NCI-H146 treated with DMSO at 0.1 percent for 48 hours (cell line): ENCODE data around the gene GSG1.
A peak's percentile ranks its signal among the peaks of the same experiment; 100 is the strongest.
"Not testable (repeated sequence)": the region's sequence is repeated elsewhere in the genome, so short reads cannot be mapped to it uniquely, and the experiment has no call there.

Experiments used
- DNase-seq: peaks from one replicate; lab custom pipeline; 2025; ENCODE audit not compliant: unreplicated experiment; lab: John Stamatoyannopoulos, UW

Gene GSG1

DNA sequence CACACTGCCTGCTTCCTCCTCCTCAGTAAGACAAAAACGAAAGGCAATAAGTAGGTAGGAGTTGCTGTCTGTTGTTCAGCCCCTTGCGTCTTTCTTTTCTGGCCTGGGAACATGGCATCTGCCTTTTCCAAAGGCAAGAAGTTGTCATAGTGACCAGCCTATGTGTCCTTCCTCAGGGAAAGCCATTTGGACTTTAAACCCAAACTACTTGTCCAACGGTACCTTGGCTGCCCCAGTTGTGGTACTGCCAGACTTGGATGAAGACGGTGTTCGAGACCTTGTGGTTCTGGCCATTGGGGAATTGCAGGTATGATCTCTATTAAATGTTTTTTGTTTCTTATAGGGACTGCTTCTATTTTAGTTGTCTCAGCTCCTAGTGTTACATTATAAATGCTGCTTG, 40.8 kb downstream of the GSG1 start:
- DNase-seq: no peak

DNA sequence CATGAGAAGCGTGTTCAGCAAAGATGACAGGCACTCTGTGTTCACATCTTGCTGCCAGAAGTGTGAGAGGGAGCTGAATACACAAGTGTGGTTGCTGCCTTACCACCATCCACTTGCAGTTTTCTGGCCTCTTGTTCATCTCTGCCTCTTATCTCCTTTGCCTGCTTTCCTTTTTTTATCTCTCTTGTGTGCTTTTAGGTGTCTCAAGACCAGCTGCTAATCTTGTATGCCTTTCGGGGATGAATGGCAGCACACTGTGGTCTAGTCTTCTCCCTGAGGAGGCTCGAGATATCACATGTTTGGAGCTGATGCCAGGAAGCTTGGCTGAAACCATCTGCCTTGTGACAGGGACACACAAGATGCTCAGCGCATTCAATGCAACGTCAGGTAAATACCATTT, 42.1 kb downstream of the GSG1 start:
- no peak for DNase-seq

DNA sequence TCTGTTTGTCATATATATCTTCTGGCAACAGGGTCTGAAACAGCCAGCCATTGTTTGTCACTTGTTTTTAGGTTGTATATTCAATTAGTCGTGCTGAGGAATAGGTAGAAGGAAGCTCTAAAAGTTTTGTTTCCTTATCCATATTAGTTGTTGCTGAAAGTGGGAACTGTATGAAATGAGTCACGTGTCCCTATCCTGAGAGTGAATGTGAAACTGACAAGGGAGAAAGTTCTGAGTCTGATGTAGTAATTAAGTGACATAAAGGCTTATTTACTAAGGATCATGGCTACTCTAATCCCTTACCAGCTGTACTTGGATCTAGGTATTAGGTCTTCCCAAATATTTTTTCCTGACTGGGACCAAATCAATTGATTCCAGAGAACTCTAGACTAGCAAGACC, 42.9 kb downstream of the GSG1 start:
- no peak for DNase-seq

DNA sequence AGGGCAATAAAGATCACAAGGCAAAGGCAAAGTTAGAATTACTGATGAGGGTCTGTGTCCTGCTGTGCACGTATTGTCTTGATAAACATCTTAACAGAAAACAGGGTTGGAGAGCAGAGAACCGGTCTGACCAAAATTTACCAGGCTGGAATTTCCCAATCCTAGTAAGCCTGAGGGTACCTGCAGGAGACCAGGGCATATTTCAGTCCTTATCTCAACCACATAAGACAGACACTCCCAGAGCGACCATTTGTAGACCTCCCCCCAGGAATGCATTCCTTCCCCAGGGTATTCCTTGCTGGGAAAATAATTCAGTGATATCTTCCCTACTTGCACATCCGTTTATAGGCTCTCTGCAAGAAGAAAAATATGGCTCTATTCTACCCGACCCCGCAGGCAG, 49.9 kb downstream of the GSG1 start:
- not testable (repeated sequence) for DNase-seq

DNA sequence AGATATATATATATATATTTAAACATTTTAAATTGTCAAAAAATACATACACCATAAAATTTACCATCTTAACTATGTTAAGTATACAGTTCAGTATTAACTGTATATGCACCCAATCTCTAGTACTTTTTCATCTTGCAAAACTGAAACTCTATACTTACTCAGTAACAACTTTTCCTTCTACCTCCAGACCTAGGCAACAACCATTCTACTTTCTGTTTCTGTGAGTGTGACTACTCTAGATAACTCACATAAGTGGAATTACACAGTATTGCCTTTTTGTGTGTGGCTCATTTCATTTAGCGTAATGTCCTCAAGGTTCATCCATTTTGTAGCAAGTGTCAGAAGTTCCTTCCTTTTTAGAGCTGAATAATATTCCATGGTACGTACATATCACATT, 51.0 kb downstream of the GSG1 start:
- DNase-seq: no peak

DNA sequence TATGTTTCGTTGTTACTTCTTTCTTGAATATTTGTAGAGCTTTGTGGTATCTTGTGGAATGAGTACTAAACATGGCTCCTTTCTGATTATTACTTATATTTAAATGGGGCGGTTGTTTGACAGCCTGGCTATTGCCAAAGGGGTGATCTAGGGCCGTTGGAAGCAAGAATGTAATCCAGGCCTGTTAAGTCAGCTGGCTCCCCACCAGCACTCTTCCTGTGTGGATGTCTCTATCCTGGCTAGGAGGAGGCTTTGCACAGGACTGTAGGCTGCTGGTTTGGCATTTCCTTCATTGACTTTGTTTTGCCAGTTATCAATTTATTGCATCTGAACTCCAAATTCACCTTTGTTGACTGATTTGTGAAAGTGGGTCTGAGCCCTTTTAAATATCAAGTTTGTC, 53.7 kb downstream of the GSG1 start:
- no peak for DNase-seq

DNA sequence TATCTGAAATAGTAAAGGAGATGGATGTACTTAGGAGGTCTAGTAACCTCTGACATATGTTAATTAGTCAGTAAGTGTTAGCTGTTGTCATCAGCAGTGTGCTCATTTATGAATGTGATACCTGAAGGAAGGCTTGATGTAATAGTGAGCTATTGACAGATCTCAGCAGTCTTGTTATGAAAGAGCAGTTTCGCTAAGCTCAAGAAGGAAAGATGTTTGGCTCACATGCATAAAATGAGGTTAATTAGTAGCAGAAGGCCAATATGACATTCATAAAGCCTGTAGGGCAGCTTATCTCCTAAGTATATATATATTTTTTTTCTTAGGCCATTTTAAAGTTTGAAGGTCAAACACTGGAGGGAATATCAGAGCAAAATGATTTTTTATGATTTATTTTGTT, 56.5 kb downstream of the GSG1 start:
- no peak for DNase-seq

DNA sequence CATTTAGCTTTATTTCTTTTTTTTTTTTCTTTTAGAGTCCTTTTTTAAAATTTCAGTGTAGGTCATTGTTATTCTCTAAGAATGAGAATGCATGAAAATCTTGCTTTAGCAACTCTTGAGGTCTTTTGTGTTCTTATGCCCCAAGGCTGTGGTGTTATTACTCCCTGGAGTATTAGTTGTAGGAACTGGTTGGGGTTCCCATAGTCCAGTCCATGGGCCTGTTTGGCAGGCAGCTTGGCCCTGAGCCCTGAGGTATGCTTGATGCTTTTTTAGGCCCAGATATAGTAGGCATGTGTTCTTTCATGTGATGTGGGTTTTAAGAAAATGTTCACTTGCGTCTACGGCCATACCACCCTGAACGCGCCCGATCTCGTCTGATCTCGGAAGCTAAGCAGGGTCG, 57.7 kb downstream of the GSG1 start:
- DNase-seq: no peak

DNA sequence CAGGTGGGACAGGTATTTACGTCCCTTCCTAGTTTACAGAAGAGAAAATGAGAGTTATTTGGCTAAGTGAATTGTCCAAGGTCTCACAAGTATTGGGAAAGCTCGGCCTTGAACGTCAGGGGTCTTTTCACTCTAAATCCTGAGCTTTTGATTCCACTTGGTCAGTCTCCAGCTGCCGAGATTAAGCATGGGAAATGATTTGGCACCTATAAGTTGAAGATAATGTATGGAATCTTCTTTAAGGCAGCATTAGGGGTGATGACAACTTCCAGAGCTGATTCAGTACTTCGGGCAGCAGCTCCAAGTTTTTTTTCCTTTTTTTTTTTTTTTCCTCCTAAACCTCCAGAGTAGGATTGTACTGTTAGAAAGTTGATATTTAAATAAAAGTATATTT, 58.6 kb downstream of the GSG1 start:
- no peak for DNase-seq

DNA sequence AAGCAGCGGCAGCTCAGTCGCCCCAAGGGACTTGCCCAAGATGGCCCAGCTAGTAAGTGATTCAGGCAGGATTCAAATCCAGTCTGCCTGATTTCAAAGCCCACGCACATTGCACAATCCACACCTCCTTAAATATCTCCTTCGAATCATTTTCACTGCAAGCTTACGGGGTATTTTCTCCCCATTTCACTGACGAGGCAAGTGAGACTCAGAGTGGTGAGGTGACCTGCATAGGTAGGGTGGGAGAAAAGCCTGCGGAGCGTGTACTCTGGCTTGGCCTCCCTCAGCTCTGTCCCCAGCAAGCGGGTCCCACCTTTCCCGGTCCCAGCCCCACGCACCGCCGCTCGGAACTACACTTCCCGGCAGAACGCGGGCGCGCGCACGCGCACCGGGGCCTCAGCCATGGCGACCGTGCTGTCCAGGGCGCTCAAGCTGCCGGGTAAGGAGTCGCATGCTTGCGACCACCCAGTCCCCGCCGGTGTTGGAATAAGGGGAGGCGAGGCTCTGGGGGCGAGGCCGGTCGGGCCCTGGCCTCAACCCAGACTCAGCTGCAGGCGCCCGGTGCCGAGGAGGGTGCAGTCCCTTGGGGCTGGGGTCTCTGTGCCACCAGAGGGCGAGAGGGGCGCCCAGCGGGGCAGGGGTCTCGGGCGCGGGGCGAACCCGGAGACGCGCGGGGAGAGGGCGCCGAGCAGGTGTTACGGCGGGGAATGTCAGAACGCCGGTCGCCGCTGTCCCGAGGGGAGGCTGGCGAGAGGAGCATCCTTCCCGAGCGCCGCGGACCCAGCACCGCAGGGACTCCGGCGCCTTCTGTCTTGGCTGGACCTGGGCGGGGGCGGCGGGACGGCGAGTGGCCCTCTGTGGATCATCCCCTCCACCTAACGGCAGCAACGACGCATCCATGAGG, 59.2 kb downstream of the GSG1 start, which contains the start of gene FAM234B:
Gene FAM234B (plus strand): TSS at position 380 of the 904 bp plus-strand sequence. CDS start 23 bp downstream, at position 403.
- DNase-seq: peak; percentile 5

DNA sequence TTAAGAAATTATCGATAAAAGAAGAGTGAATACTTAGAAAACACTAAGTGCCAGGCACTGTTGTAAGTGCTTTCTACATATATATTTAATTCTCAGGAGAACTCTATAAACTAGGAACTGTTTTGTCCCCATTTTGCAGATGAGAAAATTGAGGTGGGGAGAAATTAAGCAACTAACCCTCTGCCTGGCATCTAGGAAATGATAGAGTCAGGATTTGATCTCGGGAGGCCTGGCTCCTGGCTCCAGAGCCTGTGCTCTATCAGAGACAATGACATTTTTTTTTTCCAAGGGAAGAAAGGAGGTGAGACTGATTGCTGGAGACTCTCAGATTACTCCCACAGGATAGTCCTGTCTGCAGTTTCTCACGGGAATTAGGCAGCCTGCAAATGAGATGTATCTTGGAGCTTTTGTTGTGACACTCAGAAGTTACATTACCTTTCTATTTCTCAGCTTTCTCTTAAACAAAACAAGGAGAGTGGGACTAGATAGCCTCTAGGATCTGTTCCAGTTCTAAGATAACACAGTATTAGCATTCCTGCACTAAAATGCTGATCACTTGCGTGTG, 60.7 kb downstream of the GSG1 start:
- DNase-seq: no peak

DNA sequence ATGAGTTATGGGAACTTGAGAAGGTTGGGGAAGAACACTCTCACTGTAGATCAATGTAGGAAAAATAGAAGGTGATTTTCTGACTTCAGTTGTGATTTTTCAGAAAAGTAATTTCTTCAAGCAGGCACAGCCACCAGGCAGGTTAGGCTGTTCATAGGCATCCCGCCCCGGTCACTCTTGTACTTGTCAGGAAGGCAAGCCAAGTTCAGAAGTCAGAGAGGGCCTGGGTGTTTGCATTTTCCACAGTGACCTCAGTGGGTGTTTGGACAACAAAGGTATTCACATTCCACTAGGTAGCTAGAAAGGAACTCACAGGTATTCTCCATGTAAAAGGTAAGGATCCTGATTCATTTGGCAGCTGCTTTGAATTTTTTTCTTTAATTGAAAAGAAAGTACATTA, 62.2 kb downstream of the GSG1 start:
- DNase-seq: no peak

DNA sequence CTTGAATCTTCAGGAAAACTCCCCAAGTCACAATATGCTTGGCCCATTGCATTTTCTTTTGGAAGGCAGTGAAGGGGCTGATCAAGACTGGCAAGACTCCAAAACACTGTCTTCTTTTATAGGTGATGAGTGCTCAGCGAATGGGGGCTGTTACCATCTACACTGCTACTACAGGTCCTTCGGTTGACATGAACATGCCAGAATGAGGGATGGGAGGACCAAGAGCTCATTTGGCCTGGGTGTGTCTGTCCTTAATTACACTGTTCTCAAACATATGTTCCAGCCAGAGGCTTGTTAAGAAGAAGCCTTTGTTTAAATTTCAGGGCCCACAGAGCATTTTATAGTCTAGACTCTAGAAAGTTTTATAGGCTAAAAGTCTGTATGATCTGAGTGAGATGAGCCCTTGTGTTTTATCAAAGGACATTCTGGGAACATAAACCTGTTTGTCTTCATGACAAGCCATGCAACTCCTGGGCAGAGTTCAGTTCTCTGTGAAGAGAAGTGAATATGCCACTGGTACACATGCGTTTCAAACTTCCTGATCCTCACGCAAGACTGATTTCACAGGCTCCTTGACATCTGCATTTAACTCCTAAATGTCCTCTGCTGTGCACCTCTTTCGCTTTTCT, 64.0 kb downstream of the GSG1 start:
- no peak for DNase-seq

DNA sequence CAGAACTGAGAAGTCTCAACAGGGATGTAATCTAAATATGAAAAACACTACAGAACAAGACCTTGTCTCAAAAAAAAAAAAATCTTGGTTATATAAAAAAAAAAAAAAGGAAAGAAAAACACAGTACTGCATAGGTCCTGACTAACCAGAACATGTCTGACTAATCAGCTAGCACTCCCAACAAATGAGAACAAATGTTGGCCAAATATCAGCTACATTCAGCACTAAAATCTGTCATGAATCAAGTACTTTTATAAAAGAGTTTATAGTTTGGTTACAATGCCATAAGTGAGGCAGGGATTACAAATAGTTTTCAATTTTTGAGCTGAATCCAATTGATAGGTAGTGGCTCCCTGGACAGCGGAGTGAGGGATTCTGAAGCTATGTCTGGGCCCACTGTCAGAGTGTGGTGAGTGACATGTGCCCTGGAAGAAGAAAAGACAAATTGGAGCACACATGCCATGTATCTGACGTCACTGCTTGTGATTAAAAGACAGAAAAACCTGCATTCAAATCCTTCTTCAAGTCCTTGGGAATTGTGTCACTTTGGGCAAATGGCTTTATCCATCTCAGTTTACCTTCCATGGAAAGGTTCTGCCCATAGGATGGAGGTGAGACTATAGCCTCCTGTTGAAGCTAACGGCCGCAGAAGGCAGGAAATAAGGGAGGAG, 64.8 kb downstream of the GSG1 start:
- no peak for DNase-seq

DNA sequence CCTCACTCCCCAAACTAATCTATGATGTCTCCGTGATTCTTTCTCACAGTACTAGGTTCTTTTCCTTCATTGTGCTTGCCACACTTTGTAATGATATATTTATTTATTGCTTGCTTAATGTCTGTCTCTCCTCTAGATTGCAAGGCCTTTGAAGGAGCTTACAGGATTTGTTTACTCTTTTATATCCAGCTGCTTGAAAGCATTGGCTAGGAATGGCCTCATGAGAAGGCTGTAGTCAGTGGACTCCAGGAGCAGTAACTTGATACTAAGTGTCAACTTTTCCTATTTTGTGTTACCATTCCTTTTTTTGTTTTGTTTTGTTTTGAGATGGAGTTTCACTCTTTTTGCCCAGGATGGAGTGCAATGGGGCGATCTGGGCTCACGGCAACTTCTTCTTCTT, 66.6 kb downstream of the GSG1 start:
- DNase-seq: no peak

DNA sequence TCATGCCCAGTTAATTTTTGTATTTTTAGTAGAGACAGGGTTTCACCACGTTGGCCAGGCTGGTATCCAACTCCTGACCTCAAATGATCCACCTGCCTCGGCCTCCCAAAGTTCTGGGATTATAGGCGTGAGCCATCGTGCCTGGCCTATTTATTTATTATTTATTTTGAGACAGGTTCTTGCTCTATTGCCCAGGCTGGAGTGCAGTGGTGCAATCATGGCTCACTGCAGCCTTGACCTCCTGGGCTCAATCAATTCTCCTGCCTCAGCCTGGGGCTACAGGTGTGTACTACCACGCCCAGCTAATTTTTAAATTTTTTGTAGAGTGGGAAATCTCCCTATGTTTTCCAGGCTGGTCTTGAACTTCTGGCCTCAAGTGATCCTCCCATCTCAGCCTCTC, 68.1 kb downstream of the GSG1 start:
- DNase-seq: not testable (repeated sequence)
